K562 (cell line): ENCODE measurements around the gene CACNA1A. TPM values are rescaled to one million over a fixed set of nuclear protein-coding genes. Genes with fewer than 3 reads are reported as not detected.

Experiments used
- CBFA2T3 ChIP-seq: fragments of 450-650 bp; IDR thresholded peaks from 2 replicates; pipeline ENCODE4 v1.6.1; 2017
- CCNT2 ChIP-seq: IDR thresholded peaks from 2 replicates; pipeline ENCODE4 v1.6.1; 2011; ENCODE audit warnings: borderline replicate concordance, low read depth, mild to moderate bottlenecking, moderate library complexity, mixed read lengths, low read length; ENCODE audit not compliant: insufficient read length; ENCODE audit errors: extremely low read depth
- CHD1 ChIP-seq: fragments of 200-600 bp; sonication (generic); IDR thresholded peaks from one replicate; pipeline ENCODE4 v1.6.1; 2012; ENCODE audit warnings: mild to moderate bottlenecking, moderate library complexity, low read length, inconsistent platforms
- CHD2 ChIP-seq: IDR thresholded peaks from 2 replicates; pipeline ENCODE4 v1.6.1; 2011; ENCODE audit warnings: low read depth, low read length
- ELF4 ChIP-seq: fragments of 450-650 bp; formaldehyde crosslinking; IDR thresholded peaks from 2 replicates; pipeline ENCODE4 v1.4.0; 2022; ENCODE audit warnings: missing genetic modification characterization
- GABPA ChIP-seq: fragments of 200-800 bp; sonication (Bioruptor generic); conservative IDR thresholded peaks from 2 replicates; pipeline ENCODE4 v1.6.1; 2016; ENCODE audit warnings: low read depth, missing genetic modification characterization, missing compliant biosample characterization
- KAT7 ChIP-seq: sonication (generic); formaldehyde crosslinking; IDR thresholded peaks from 2 replicates; pipeline ENCODE4 v1.8.0; 2022; ENCODE audit warnings: missing genetic modification reagents, mild to moderate bottlenecking, borderline replicate concordance
- NCOR1 ChIP-seq: fragments of 450-650 bp; IDR thresholded peaks from 2 replicates; pipeline ENCODE4 v1.6.1; 2016; ENCODE audit warnings: mild to moderate bottlenecking, moderate library complexity
- POLR2B ChIP-seq: fragments of 450-650 bp; IDR thresholded peaks from 2 replicates; pipeline ENCODE4 v1.6.1; 2018; ENCODE audit warnings: low read depth; ENCODE audit not compliant: partially characterized antibody
- RBBP5 ChIP-seq: fragments of 200-600 bp; sonication (generic); IDR thresholded peaks from 2 replicates; pipeline ENCODE4 v1.6.1; 2012; ENCODE audit warnings: borderline replicate concordance, mild to moderate bottlenecking, low read length, control low read depth, inconsistent platforms; ENCODE audit not compliant: insufficient read depth, poor library complexity, severe bottlenecking
- TAF9B ChIP-seq: fragments of 450-650 bp; IDR thresholded peaks from 2 replicates; pipeline ENCODE4 v1.6.1; 2018; ENCODE audit warnings: mild to moderate bottlenecking; ENCODE audit not compliant: partially characterized antibody
- ZNF165 ChIP-seq: fragments of 250-450 bp; sonication (Bioruptor Pico); IDR thresholded peaks from 2 replicates; pipeline ENCODE4 v1.4.0; 2020; ENCODE audit warnings: borderline replicate concordance
- ZNF217 ChIP-seq: sonication (generic); formaldehyde crosslinking; IDR thresholded peaks from 2 replicates; pipeline ENCODE4 v1.8.0; 2022; ENCODE audit warnings: mild to moderate bottlenecking, missing genetic modification reagents
- polyA plus RNA-seq, 8 experiments: library from polyadenylated mRNA; depleted of rRNA in 4 of 8; stranded (reverse) in 5 of 8; unstranded in 3 of 8; fragments of >200 nt; fragmentation: Nextera tagmentation in 2 of 8; fragmentation: Illumina TruSeq in 1 of 8; extraction: Ambion mirVana in 2 of 8; extraction: Trizol in 1 of 8; gene quantifications; 2 replicates each; pipeline versions ENCODE4 v1.2.1 to v1.2.3, GENCODE V29; 2011 to 2014; ENCODE audit warnings: inconsistent platforms in 1 of 8, missing spikeins in 1 of 8
- total RNA-seq, 7 experiments: library from RNA; depleted of rRNA in 6 of 7; stranded (reverse); fragments of >200 nt in 6 of 7; fragmentation: Illumina TruSeq in 2 of 7; extraction: Trizol in 2 of 7; gene quantifications; 2 replicates each; pipeline versions ENCODE4 v1.2.1 to v1.2.3, GENCODE V29; 2011 to 2021; ENCODE audit warnings: low replicate concordance in 1 of 7
- TF ChIP-seq, protein P1 (sequence below), 2 experiments: fragments of 450-650 bp; IDR thresholded peaks; 2 replicates each; pipeline ENCODE4 v1.6.1; 2018; ENCODE audit warnings: mild to moderate bottlenecking in 2 of 2, low read depth in 1 of 2; ENCODE audit not compliant: partially characterized antibody in 2 of 2
- TF ChIP-seq, protein P2 (sequence below): sonication (generic); IDR thresholded peaks from 2 replicates; pipeline ENCODE4 v1.6.1; 2016
- TF ChIP-seq, protein P3 (sequence below), 2 experiments: fragments of 450-650 bp in 1 of 2; sonication (generic) in 1 of 2; formaldehyde crosslinking; conservative IDR thresholded peaks; 2 replicates each; pipeline versions ENCODE4 v1.4.0 to v1.8.1; 2020 to 2022; ENCODE audit warnings: mild to moderate bottlenecking in 1 of 2, missing genetic modification reagents in 1 of 2

The CACNA1A gene
- total and polyA plus RNA-seq, 9 of the 15 experiments (the other 6 are each of a cell fraction or from before 2014, with no cell fraction given): 0.03 to 0.20 (median 0.09) TPM; not detected in 1

DNA sequence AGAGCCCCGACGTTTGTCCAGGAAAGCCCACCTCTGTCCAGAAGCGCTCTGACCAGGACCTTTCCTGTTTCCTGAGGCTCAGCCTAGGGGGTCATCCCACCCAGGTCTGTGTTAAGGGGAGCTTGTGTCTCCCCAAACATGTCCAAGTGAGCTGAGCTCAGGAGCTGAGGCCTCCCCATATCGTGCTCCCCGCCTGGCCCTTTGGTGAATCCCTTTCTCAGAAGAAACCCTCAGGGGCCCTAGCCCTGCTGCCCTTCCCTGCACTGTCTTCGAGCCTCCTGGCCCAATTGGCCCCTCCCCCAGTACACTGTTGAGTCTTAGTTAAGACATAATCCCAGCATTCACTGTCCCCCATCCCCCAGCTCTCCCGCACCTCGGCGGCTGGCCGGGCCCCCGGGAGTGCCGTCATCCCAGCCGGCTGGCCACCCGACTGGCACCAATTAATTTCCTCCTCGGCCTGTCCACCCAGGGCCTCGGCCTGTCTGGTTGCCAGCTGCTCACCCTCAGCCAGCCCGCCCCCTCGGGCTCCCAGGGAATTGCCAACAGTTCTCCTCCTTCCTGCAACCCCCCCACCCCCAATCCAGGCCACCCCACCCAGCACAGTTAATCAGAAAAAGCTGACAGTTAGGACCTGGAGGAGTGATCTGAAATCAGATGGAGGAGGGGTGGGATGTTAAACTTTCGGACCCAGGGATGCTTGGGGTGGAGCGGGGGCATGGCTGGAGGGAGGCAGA is 342.5 kb downstream of the CACNA1A start (continued):
- TF ChIP-seq, protein P1, sequence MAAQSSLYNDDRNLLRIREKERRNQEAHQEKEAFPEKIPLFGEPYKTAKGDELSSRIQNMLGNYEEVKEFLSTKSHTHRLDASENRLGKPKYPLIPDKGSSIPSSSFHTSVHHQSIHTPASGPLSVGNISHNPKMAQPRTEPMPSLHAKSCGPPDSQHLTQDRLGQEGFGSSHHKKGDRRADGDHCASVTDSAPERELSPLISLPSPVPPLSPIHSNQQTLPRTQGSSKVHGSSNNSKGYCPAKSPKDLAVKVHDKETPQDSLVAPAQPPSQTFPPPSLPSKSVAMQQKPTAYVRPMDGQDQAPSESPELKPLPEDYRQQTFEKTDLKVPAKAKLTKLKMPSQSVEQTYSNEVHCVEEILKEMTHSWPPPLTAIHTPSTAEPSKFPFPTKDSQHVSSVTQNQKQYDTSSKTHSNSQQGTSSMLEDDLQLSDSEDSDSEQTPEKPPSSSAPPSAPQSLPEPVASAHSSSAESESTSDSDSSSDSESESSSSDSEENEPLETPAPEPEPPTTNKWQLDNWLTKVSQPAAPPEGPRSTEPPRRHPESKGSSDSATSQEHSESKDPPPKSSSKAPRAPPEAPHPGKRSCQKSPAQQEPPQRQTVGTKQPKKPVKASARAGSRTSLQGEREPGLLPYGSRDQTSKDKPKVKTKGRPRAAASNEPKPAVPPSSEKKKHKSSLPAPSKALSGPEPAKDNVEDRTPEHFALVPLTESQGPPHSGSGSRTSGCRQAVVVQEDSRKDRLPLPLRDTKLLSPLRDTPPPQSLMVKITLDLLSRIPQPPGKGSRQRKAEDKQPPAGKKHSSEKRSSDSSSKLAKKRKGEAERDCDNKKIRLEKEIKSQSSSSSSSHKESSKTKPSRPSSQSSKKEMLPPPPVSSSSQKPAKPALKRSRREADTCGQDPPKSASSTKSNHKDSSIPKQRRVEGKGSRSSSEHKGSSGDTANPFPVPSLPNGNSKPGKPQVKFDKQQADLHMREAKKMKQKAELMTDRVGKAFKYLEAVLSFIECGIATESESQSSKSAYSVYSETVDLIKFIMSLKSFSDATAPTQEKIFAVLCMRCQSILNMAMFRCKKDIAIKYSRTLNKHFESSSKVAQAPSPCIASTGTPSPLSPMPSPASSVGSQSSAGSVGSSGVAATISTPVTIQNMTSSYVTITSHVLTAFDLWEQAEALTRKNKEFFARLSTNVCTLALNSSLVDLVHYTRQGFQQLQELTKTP (IDR thresholded peaks at IDR 0.05; ENCODE audit: low read depth in 1 of 2, partially characterized antibody in 2 of 2): peak; percentile 24 to 56
- TF ChIP-seq NCOR1: peak; percentile 60
- TF ChIP-seq, protein P2, sequence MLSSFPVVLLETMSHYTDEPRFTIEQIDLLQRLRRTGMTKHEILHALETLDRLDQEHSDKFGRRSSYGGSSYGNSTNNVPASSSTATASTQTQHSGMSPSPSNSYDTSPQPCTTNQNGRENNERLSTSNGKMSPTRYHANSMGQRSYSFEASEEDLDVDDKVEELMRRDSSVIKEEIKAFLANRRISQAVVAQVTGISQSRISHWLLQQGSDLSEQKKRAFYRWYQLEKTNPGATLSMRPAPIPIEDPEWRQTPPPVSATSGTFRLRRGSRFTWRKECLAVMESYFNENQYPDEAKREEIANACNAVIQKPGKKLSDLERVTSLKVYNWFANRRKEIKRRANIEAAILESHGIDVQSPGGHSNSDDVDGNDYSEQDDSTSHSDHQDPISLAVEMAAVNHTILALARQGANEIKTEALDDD: peak; percentile 58
- peak; percentile 59 for TF ChIP-seq CCNT2
- TF ChIP-seq GABPA (tag): no peak
- TF ChIP-seq ELF4: peak; percentile 31; the same call in 1 of the 2 replicates
- TF ChIP-seq, protein P3, sequence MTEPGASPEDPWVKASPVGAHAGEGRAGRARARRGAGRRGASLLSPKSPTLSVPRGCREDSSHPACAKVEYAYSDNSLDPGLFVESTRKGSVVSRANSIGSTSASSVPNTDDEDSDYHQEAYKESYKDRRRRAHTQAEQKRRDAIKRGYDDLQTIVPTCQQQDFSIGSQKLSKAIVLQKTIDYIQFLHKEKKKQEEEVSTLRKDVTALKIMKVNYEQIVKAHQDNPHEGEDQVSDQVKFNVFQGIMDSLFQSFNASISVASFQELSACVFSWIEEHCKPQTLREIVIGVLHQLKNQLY (CRISPR knock-in tag; conservative IDR thresholded peaks at IDR 0.05): no peak
- TF ChIP-seq CHD1: peak; percentile 1
- TF ChIP-seq ZNF165 (CRISPR knock-in tag): no peak
- TF ChIP-seq ZNF217 (CRISPR knock-in tag): no peak
- TF ChIP-seq KAT7 (CRISPR knock-in tag): peak; percentile 50; the same call in 1 of the 2 replicates
- peak; percentile 22 for TF ChIP-seq TAF9B
- TF ChIP-seq CBFA2T3: peak; percentile 41; the same call in 1 of the 2 replicates
- peak; percentile 47 for TF ChIP-seq RBBP5
- peak; percentile 52 for TF ChIP-seq CHD2
- peak; percentile 49 for TF ChIP-seq POLR2B
